ENCODE measurements around the gene SH2D7. TPM values are rescaled to one million over a fixed set of nuclear protein-coding genes. Genes with fewer than 3 reads are reported as not detected.

Gene SH2D7
- 0.07 and 0.27 TPM in 2 replicates for total RNA-seq

GRCh38 chr15:78092261-78093041 is at the start of gene SH2D7:
SH2D7 (plus strand) TSS chr15:78092561; CDS start chr15:78092585, 24 bp downstream.
- intact Hi-C loops (cut with micrococcal nuclease): no loop called here

DNA sequence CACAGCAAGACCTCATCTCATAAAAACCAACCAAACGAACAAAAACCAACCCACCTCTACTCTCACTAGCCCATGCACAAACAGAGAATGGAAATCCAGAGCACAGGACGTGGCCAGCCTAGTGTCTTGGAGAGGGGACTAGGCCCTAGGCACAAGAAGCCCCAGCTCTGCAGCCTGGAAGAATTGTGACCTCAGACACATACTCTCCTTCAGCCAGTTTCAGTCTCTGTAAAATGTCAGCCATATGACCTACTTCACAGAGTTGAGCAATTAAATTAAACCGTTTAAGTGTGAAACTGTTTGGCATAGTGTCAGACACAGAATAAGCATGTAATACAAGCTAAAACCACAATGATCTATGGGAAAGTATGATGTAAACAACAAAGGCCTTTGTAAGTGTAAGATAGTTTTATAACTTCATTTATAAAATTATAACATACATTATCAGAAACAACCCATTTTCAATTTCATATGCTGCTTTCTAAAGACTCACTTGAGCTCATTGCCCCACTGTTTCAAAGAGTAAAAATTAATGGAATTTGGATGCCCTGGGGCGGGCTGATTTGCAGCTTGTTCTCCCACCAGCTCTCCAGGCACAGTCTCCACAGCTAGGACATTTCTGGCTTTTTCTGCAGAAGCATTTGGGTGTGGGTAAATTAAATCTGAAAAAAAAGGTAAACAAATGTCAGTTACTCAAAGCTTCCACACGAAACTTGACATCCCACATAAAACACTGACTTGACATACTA is 47.8 kb upstream of the SH2D7 start:
- intact Hi-C loops (cut with micrococcal nuclease): no loop called here

DNA sequence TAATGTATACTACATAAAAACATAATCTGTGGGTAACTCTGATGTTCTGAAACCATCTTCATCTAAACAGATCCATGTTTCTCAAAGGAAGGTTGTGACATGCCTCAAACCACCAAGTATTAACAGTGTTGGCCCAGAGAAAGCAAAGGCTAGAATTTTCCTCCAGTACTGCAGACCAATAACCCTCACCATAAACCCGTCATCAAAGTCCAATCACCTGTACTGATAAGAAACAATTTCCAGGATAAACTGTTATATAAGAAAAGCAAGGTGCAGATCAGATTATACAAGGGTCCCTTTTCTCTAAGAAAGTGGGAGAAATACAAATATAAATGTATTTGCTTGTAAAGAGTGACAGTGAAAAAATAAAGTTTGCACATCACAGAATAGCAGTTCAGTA is 47.2 kb upstream of the SH2D7 start:
- intact Hi-C loops (cut with micrococcal nuclease): no loop called here

GRCh38 chr15:78046796-78047341 is 45.5 kb upstream of the SH2D7 start:
- intact Hi-C loops (cut with micrococcal nuclease): loop anchor here (1.0 kb wide), 2 partner anchors 13 to 23 kb away; no protein-coding TSS in a partner anchor

DNA sequence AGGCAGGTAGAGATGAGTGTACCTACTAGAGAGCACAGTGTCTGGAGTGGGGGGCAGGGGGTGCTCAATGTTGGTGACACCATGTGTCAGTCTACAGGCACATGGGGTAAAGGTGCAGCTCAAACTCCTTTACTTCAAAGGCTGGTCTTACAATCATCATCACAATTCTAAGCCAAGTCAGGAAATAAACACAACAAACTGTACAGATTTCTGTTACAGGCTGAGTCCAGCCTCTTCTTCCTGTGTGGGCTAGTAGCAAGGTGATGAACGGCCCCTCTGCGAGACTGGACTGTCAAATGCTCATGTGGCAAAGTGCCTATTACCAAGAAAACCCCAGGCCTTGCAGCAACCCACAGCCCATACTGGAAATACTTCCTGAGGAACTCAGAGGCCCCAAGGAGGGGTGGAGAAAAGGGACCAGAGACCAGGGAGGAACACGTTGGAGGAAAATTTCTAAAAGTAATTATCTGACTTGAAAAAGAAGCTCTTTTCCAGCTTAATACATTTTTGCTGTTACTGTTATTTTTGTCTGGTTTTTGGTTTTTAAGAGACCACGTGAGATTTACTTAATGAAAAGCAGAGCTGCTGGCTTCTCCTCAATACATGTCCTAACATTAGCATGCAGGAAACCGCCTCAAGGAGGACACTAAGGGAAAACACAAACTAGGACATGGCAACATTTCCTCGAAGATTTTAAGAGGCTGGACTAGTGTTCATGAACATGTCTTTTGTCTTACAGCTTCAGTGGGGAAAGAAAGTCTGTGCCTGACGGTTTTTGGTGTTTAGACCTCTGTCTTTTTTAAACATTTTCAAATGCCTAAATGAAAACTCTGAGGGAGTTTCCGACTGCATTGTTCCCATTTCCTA is 44.4 kb upstream of the SH2D7 start:
- intact Hi-C loops (cut with micrococcal nuclease): loop anchor here (1.0 kb wide), 2 partner anchors 14 to 22 kb away; no protein-coding TSS in a partner anchor

- intact Hi-C loops (cut with micrococcal nuclease): no loop called here
Observed at GRCh38 chr15:78048628-78048920, 43.8 kb upstream of the SH2D7 start.

DNA sequence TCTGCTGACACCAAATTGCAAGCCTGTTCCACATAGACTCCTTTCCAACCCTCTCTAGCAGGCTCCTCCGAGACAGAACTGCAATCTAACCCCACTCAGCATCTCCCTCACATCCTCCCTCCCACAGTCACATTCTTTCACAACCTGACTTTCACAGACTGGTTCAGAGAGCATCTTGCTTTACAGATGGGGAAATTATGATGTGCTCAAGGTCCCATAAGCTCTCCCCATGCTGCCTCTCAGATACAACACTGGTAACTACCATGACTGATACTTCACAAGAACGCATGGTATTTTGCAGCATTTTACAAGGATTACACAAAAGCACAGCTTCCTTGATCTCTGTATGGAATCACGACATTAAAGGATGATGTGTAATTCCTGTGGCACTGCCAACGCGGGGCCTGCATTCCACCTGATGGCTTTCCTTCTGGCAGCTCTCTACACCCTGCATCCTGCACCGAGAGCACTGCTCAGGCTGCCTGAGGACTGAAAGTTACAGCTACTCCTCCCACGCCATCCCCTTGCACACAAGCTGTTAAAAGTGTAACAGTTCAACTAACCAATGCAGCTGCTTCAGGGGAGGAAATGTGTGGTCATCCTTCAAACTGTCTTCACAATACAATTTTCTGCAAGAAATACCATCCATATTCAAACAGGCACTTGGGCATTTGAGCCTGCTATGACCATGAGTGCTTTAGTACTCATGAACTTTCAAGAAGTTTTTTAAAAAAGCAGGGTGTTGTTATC is 42.5 kb upstream of the SH2D7 start:
- intact Hi-C loops (cut with micrococcal nuclease): loop anchor here (1.0 to 10.0 kb wide), 3 partner anchors 27 to 495 kb away; partner anchors contain the start of genes PSMA4 and TBC1D2B

- intact Hi-C loops (cut with micrococcal nuclease): loop anchor here (1.0 to 10.0 kb wide), 3 partner anchors 26 to 494 kb away; partner anchors contain the start of genes PSMA4 and TBC1D2B
Observed at GRCh38 chr15:78050441-78050809, 41.9 kb upstream of the SH2D7 start.

GRCh38 chr15:78050826-78051225 is 41.5 kb upstream of the SH2D7 start:
- intact Hi-C loops (cut with micrococcal nuclease): loop anchor here (1.0 to 10.0 kb wide), 3 partner anchors 26 to 494 kb away; partner anchors contain the start of genes PSMA4 and TBC1D2B

DNA sequence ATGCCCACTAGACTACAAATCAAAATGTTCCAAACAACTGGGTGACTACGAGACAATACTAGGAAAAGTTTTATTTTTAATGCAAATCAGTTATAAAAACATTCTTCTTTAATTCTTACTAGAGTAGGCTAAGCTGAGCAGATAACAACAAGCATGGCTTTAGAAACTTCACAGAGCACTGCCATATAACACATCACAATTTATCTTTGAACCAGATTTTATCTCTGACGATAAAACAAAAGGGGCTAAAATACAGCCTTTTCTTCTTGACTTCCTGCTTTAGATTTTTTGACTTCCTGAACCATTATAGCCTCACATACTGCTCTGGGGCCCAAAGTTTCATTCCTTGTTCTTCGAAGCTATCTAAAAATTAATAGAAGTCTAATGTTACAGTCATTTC is 40.8 kb upstream of the SH2D7 start:
- intact Hi-C loops (cut with micrococcal nuclease): loop anchor here (2.0 to 10.0 kb wide), 2 partner anchors 25 to 493 kb away; partner anchors contain the start of genes PSMA4 and TBC1D2B

DNA sequence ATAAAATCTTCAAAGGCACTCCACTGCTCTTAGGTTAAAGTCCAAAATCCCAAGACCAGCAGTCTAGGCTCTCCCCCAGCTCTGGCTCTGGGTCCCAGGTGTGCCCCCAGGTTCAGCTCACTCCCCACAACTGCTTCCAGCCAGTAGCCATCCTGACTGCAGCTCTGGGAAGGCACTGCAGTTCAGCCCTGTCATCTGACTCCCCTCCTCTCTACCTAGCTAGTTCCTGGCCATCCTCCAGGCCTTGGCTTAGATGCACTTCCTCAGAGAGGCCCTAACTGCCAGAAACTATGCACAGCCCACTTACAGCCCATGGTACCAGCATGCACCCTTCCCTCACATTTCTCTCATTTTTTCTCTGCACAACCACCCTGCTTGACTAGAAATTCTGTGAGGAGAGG is 40.4 kb upstream of the SH2D7 start:
- intact Hi-C loops (cut with micrococcal nuclease): loop anchor here (10.0 kb wide), 1 partner anchor 493 kb away; the partner anchor contains the start of gene PSMA4

- intact Hi-C loops (cut with micrococcal nuclease): loop anchor here (10.0 kb wide), 1 partner anchor 492 kb away; the partner anchor contains the start of gene PSMA4
Observed at GRCh38 chr15:78052545-78052944, 39.8 kb upstream of the SH2D7 start.

- intact Hi-C loops (cut with micrococcal nuclease): loop anchor here (10.0 kb wide), 1 partner anchor 490 kb away; the partner anchor contains the start of gene PSMA4
Observed at GRCh38 chr15:78054518-78054917, 37.8 kb upstream of the SH2D7 start.

DNA sequence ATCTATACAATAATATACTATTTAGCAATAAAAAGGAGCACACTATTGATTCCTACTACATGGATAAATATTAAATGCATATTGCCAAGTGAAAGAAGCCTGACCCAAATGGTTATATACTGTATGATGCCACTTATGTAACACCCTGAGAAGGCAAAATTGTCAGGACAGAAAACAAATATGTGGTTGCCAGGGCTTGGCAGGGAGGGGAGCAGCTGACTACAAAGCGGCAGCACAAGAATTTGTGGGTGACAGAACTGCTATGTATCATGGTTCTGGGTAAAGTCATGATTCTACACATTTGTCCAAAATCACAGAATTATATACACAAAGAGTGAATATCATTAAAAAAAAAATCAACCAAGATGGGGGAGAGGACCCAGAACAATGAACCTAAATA is 37.4 kb upstream of the SH2D7 start:
- intact Hi-C loops (cut with micrococcal nuclease): loop anchor here (10.0 kb wide), 1 partner anchor 490 kb away; the partner anchor contains the start of gene PSMA4

GRCh38 chr15:78055919-78056713 is 36.2 kb upstream of the SH2D7 start:
- intact Hi-C loops (cut with micrococcal nuclease): loop anchor here (10.0 kb wide), 1 partner anchor 489 kb away; the partner anchor contains the start of gene PSMA4

GRCh38 chr15:78056714-78057269 is 35.6 kb upstream of the SH2D7 start:
- intact Hi-C loops (cut with micrococcal nuclease): loop anchor here (10.0 kb wide), 1 partner anchor 488 kb away; the partner anchor contains the start of gene PSMA4

- intact Hi-C loops (cut with micrococcal nuclease): loop anchor here (10.0 kb wide), 1 partner anchor 487 kb away; the partner anchor contains the start of gene PSMA4
Observed at GRCh38 chr15:78057803-78058202, 34.6 kb upstream of the SH2D7 start.

GRCh38 chr15:78058401-78058935 is 33.9 kb upstream of the SH2D7 start:
- intact Hi-C loops (cut with micrococcal nuclease): loop anchor here (10.0 kb wide), 1 partner anchor 486 kb away; the partner anchor contains the start of gene PSMA4
